Measurements from ENCODE around the gene IL10RB. TPM values are rescaled to one million over a fixed set of nuclear protein-coding genes. Genes with fewer than 3 reads are reported as not detected.
A peak's percentile ranks its signal among the peaks of the same experiment; 100 is the strongest.

The IL10RB gene
- total RNA-seq, 4 donors from 2014 or later = 15.7 to 104 (median 63.2) TPM

GRCh38 chr21:33268737-33269441 lies 2.7 kb downstream of the IL10RB start:
- 47% methylated on average over 12 of the region's 12 CpGs; no CpG with 5 or more reads in 1 of the 2 donors for WGBS, 2 donors (ENCODE audit: low coverage in 1 of 2)
- H3K4me1 ChIP-seq = peaks cover 13 to 42% (median 37%) of the 10 kb centered on the region in 4 donors
- peak overlapping the region; percentile 85 to 97 (median 92) for H3K27ac ChIP-seq
- peak; percentile 97 for DNase-seq
- TF ChIP-seq EP300 (IDR thresholded peaks at IDR 0.05; ENCODE audit: low read depth) (no peak), CTCF (IDR thresholded peaks at IDR 0.05) (peak in 3 of 5 experiments; percentile 3 to 45 (median 33)), POLR2AphosphoS5 (IDR thresholded peaks at IDR 0.05) (peak; percentile 39 to 93 (median 91)), POLR2A (IDR thresholded peaks at IDR 0.05) (peak; percentile 42)
- no peaks in the 10 kb centered on the region for H3K9me3 ChIP-seq
- H3K27me3 ChIP-seq = no peaks in the 10 kb centered on the region
- H3K4me3 ChIP-seq = no peak overlapping the region
- H3K36me3 ChIP-seq = peaks cover 0 to 3% (median 0%) of the 10 kb centered on the region in 4 donors
- in situ Hi-C loops (cut with MboI; ENCODE audit: low pct_ligation_motif_present in 1 of 4, low pct_unique_long_range_greater_than_20kb in 1 of 4, low sequenced_read_pairs in 3 of 4) = no loop called here
- intact Hi-C loops (cut with DNase I; ENCODE audit: low total_unique reads) = loop anchor here (5.0 kb wide), 1 partner anchor 37 kb away; no protein-coding TSS in a partner anchor

- in situ Hi-C loops (cut with MboI; ENCODE audit: low pct_ligation_motif_present in 1 of 4, low pct_unique_long_range_greater_than_20kb in 1 of 4, low sequenced_read_pairs in 3 of 4) (no loop called here), intact Hi-C loops (cut with DNase I; ENCODE audit: low total_unique reads) (no loop called here)
- Histone ChIP-seq H3K36me3 (peaks cover 0 to 11% (median 2%) of the 10 kb centered on the region in 4 donors), H3K4me3 (no peak overlapping the region), H3K4me1 (peaks cover 9 to 36% (median 30%) of the 10 kb centered on the region in 4 donors), H3K27ac (no peak overlapping the region), H3K9me3 (no peaks in the 10 kb centered on the region), H3K27me3 (no peaks in the 10 kb centered on the region)
- no peak for TF ChIP-seq POLR2A (IDR thresholded peaks at IDR 0.05)
- TF ChIP-seq EP300 (IDR thresholded peaks at IDR 0.05; ENCODE audit: low read depth) = no peak
- TF ChIP-seq CTCF (IDR thresholded peaks at IDR 0.05) = no peak
- TF ChIP-seq POLR2AphosphoS5 (IDR thresholded peaks at IDR 0.05) = no peak
- WGBS, 2 donors (ENCODE audit: low coverage in 1 of 2) = 95 to 97% methylated on average over 6 to 8 of the region's 8 CpGs
- no peak for DNase-seq
Observed at GRCh38 chr21:33270986-33271385, 4.8 kb downstream of the IL10RB start.

GRCh38 chr21:33273044-33273443 lies 6.9 kb downstream of the IL10RB start:
- intact Hi-C loops (cut with DNase I; ENCODE audit: low total_unique reads) = no loop called here
- H3K4me1 ChIP-seq = peaks cover 3 to 22% (median 17%) of the 10 kb centered on the region in 4 donors
- no peak overlapping the region for H3K27ac ChIP-seq
- in situ Hi-C loops (cut with MboI; ENCODE audit: low pct_ligation_motif_present in 1 of 4, low pct_unique_long_range_greater_than_20kb in 1 of 4, low sequenced_read_pairs in 3 of 4) = no loop called here
- 66 to 68% methylated on average over 5 to 6 of the region's 6 CpGs for WGBS, 2 donors (ENCODE audit: low coverage in 1 of 2)
- H3K36me3 ChIP-seq = peaks cover 0 to 20% (median 2%) of the 10 kb centered on the region in 4 donors
- TF ChIP-seq POLR2A (IDR thresholded peaks at IDR 0.05) = no peak
- no peak for DNase-seq
- no peaks in the 10 kb centered on the region for H3K9me3 ChIP-seq
- no peaks in the 10 kb centered on the region for H3K27me3 ChIP-seq
- H3K4me3 ChIP-seq = no peak overlapping the region

GRCh38 chr21:33278721-33279120 lies 12.6 kb downstream of the IL10RB start:
- WGBS, 2 donors (ENCODE audit: low coverage in 1 of 2) = 95 to 100% methylated on average over 2 of the region's 2 CpGs
- H3K4me1 ChIP-seq = no peaks in the 10 kb centered on the region
- in situ Hi-C loops (cut with MboI; ENCODE audit: low pct_ligation_motif_present in 1 of 4, low pct_unique_long_range_greater_than_20kb in 1 of 4, low sequenced_read_pairs in 3 of 4) = no loop called here
- no peak for DNase-seq
- H3K4me3 ChIP-seq = no peak overlapping the region
- peaks cover 0 to 65% (median 9%) of the 10 kb centered on the region in 4 donors for H3K36me3 ChIP-seq
- H3K27me3 ChIP-seq = no peaks in the 10 kb centered on the region
- no peak for TF ChIP-seq POLR2A (IDR thresholded peaks at IDR 0.05)
- TF ChIP-seq EP300 (IDR thresholded peaks at IDR 0.05; ENCODE audit: low read depth) = no peak
- TF ChIP-seq POLR2AphosphoS5 (IDR thresholded peaks at IDR 0.05) = no peak
- no peak for TF ChIP-seq CTCF (IDR thresholded peaks at IDR 0.05)
- no peak overlapping the region for H3K27ac ChIP-seq
- H3K9me3 ChIP-seq = no peaks in the 10 kb centered on the region
- intact Hi-C loops (cut with DNase I; ENCODE audit: low total_unique reads) = no loop called here

All from transverse colon (tissue), 4 donors.